Mesenchymal stem cell (in vitro differentiated cells and primary cell): Measurements from ENCODE around the gene RABGEF1.
"Not testable (repeated sequence)": the region's sequence is repeated elsewhere in the genome, so short reads cannot be mapped to it uniquely, and the experiment has no call there.

Experiments used
- DNase-seq: peaks from one replicate; pipeline ENCODE4 v3.0.0-alpha.2; 2013
- H2AFZ ChIP-seq: one replicate; pipeline ENCODE4 v1.6.1; 2013; ENCODE audit warnings: low read depth, mild to moderate bottlenecking, control low read depth, inconsistent platforms, low read length, moderate library complexity
- H2AK5ac ChIP-seq: 2 replicates; pipeline ENCODE4 v1.6.1; 2013; ENCODE audit warnings: low read length, moderate library complexity, mild to moderate bottlenecking, inconsistent platforms; ENCODE audit not compliant: severe bottlenecking
- H2BK120ac ChIP-seq: one replicate; pipeline ENCODE4 v1.6.1; 2013; ENCODE audit warnings: low read depth, mild to moderate bottlenecking, inconsistent platforms, low read length, moderate library complexity
- H2BK12ac ChIP-seq, 2 experiments: one replicate each; pipeline ENCODE4 v1.6.1; 2013; ENCODE audit warnings: inconsistent platforms in 2 of 2, low read length in 2 of 2, mild to moderate bottlenecking in 2 of 2, moderate library complexity in 2 of 2, control low read depth in 1 of 2
- H2BK15ac ChIP-seq: one replicate; pipeline ENCODE4 v1.6.1; 2013; ENCODE audit warnings: mild to moderate bottlenecking, low read depth, inconsistent platforms; ENCODE audit not compliant: poor library complexity, severe bottlenecking
- H2BK5ac ChIP-seq: 2 replicates; pipeline ENCODE4 v1.6.1; 2013; ENCODE audit warnings: low read depth, mild to moderate bottlenecking, low read length, control low read depth, inconsistent platforms; ENCODE audit not compliant: poor library complexity, severe bottlenecking
- H3K14ac ChIP-seq, 2 experiments: one replicate each; pipeline ENCODE4 v1.6.1; 2013; ENCODE audit warnings: inconsistent platforms in 2 of 2, low read length in 2 of 2, control low read depth in 1 of 2, mild to moderate bottlenecking in 1 of 2, moderate library complexity in 1 of 2
- H3K18ac ChIP-seq, 2 experiments: one replicate each; pipeline ENCODE4 v1.6.1; 2013; ENCODE audit warnings: inconsistent platforms in 2 of 2, low read length in 2 of 2, control low read depth in 1 of 2, low read depth in 1 of 2, mild to moderate bottlenecking in 1 of 2
- H3K23ac ChIP-seq, 2 experiments: one replicate each; pipeline ENCODE4 v1.6.1; 2013; ENCODE audit warnings: inconsistent platforms in 2 of 2, low read length in 2 of 2, mild to moderate bottlenecking in 2 of 2, moderate library complexity in 2 of 2, control low read depth in 1 of 2
- H3K27ac ChIP-seq: 2 replicates; pipeline ENCODE4 v1.5.1; 2013; ENCODE audit warnings: mild to moderate bottlenecking, moderate library complexity, low read length, control low read depth, inconsistent platforms; ENCODE audit not compliant: poor library complexity, severe bottlenecking
- H3K27me3 ChIP-seq, 2 experiments: 2 replicates each; pipeline versions ENCODE4 v1.6.1 to v1.7.0; 2013; ENCODE audit warnings: low read length in 2 of 2, mild to moderate bottlenecking in 2 of 2, moderate library complexity in 2 of 2, control low read depth in 1 of 2, inconsistent platforms in 1 of 2; ENCODE audit not compliant: control insufficient read depth in 1 of 2, insufficient read depth in 1 of 2
- H3K36me3 ChIP-seq, 2 experiments: 2 replicates each; pipeline versions ENCODE4 v1.6.1 to v1.7.0; 2013; ENCODE audit warnings: low read length in 2 of 2, control low read depth in 1 of 2, inconsistent platforms in 1 of 2, low read depth in 1 of 2, mild to moderate bottlenecking in 1 of 2; ENCODE audit not compliant: insufficient read depth in 2 of 2, control insufficient read depth in 1 of 2
- H3K4ac ChIP-seq, 2 experiments: one replicate each; pipeline ENCODE4 v1.6.1; 2013; ENCODE audit warnings: inconsistent platforms in 2 of 2, low read length in 2 of 2, mild to moderate bottlenecking in 2 of 2, moderate library complexity in 2 of 2, control low read depth in 1 of 2, low read depth in 1 of 2
- H3K4me1 ChIP-seq: 2 replicates; pipeline ENCODE4 v1.6.1; 2013; ENCODE audit warnings: low read depth, low read length, control low read depth; ENCODE audit not compliant: control insufficient read depth, insufficient read depth
- H3K4me2 ChIP-seq: 2 replicates; pipeline ENCODE4 v1.6.1; 2013; ENCODE audit warnings: low read length, mild to moderate bottlenecking, inconsistent platforms; ENCODE audit not compliant: poor library complexity, severe bottlenecking
- H3K4me3 ChIP-seq, 2 experiments: 2 replicates each; pipeline versions ENCODE4 v1.5.1 to v1.7.0; 2013; ENCODE audit warnings: low read length in 2 of 2, mild to moderate bottlenecking in 2 of 2, control low read depth in 1 of 2, low read depth in 1 of 2; ENCODE audit not compliant: insufficient read depth in 1 of 2
- H3K79me1 ChIP-seq: replicated peaks from 2 replicates; pipeline ENCODE4 v1.6.1; 2013; ENCODE audit warnings: mild to moderate bottlenecking, control low read depth, low read length, inconsistent platforms; ENCODE audit not compliant: poor library complexity, severe bottlenecking
- H3K9ac ChIP-seq: 2 replicates; pipeline ENCODE4 v1.7.0; 2013; ENCODE audit warnings: mild to moderate bottlenecking, low read length, moderate library complexity
- H3K9me3 ChIP-seq: 2 replicates; pipeline ENCODE4 v1.7.0; 2013; ENCODE audit warnings: mild to moderate bottlenecking, low read length; ENCODE audit not compliant: control insufficient read depth
- H4K8ac ChIP-seq: one replicate; pipeline ENCODE4 v1.6.1; 2013; ENCODE audit warnings: inconsistent platforms, mild to moderate bottlenecking, low read length, moderate library complexity
- H4K91ac ChIP-seq: one replicate; pipeline ENCODE4 v1.6.1; 2013; ENCODE audit warnings: mild to moderate bottlenecking, low read length, inconsistent platforms
- WGBS: methylation state at CpG from one replicate; pipeline ENCODE4 v1.1.7; 2013; ENCODE audit warnings: mixed read lengths; 5-methylcytosine and 5-hydroxymethylcytosine counted together

The RABGEF1 gene

GRCh38 chr7:66757939-66758338 lies 17.4 kb downstream of the RABGEF1 start:
- WGBS, result 71% methylated on average over 6 of the region's 6 CpGs
- Histone ChIP-seq H3K4ac (no peak overlapping the region), H3K18ac (no peak overlapping the region), H3K79me1 (peaks cover 19% of the 10 kb centered on the region), H2BK120ac (no peak overlapping the region), H3K23ac (no peak overlapping the region), H3K36me3 (peaks cover 6 to 45% of the 10 kb centered on the region in 2 experiments), H4K8ac (no peak overlapping the region), H3K14ac (no peak overlapping the region), H2AFZ (no peak overlapping the region), H2BK15ac (no peak overlapping the region), H2BK5ac (no peak overlapping the region), H4K91ac (no peak overlapping the region), H3K4me1 (no peaks in the 10 kb centered on the region), H3K27ac (no peak overlapping the region), H2AK5ac (no peak overlapping the region), H3K4me3 (peak overlapping the region in 1 of 2 experiments; percentile 56), H3K9me3 (no peaks in the 10 kb centered on the region), H3K9ac (peak overlapping the region; percentile 34), H3K27me3 (no peaks in the 10 kb centered on the region), H3K4me2 (no peak overlapping the region), H2BK12ac (no peak overlapping the region)
- DNase-seq, result no peak

GRCh38 chr7:66758950-66759628 lies 18.6 kb downstream of the RABGEF1 start:
- H3K27ac ChIP-seq, result no peak overlapping the region
- H3K23ac ChIP-seq, result no peak overlapping the region
- H3K79me1 ChIP-seq, result peaks cover 22% of the 10 kb centered on the region
- H3K4me1 ChIP-seq, result no peaks in the 10 kb centered on the region
- 90% methylated on average over 9 of the region's 9 CpGs for WGBS
- H4K8ac ChIP-seq, result no peak overlapping the region
- no peak overlapping the region for H3K4ac ChIP-seq
- no peak overlapping the region for H2AFZ ChIP-seq
- H3K18ac ChIP-seq, result no peak overlapping the region
- no peak overlapping the region for H4K91ac ChIP-seq
- no peak overlapping the region for H2AK5ac ChIP-seq
- no peak overlapping the region for H3K14ac ChIP-seq
- no peaks in the 10 kb centered on the region for H3K27me3 ChIP-seq
- peaks cover 6 to 46% of the 10 kb centered on the region in 2 experiments for H3K36me3 ChIP-seq
- H2BK120ac ChIP-seq, result no peak overlapping the region
- H2BK12ac ChIP-seq, result no peak overlapping the region
- H3K9ac ChIP-seq, result no peak overlapping the region
- no peak overlapping the region for H2BK15ac ChIP-seq
- no peak overlapping the region for H2BK5ac ChIP-seq
- H3K4me2 ChIP-seq, result no peak overlapping the region
- DNase-seq, result peak; percentile 53
- H3K4me3 ChIP-seq, result no peak overlapping the region
- no peaks in the 10 kb centered on the region for H3K9me3 ChIP-seq

- H3K27ac ChIP-seq, H2BK5ac ChIP-seq, H3K4me1 ChIP-seq, H3K27me3 ChIP-seq, H3K9ac ChIP-seq, H4K8ac ChIP-seq, H2BK120ac ChIP-seq, H3K23ac ChIP-seq, DNase-seq, H3K14ac ChIP-seq, H3K4me3 ChIP-seq, H2BK12ac ChIP-seq, H3K4ac ChIP-seq, H2AFZ ChIP-seq, H2AK5ac ChIP-seq, H3K9me3 ChIP-seq, H3K4me2 ChIP-seq, H4K91ac ChIP-seq, H3K18ac ChIP-seq, H2BK15ac ChIP-seq: not testable (repeated sequence)
- H3K79me1 ChIP-seq, result peaks cover 24% of the 10 kb centered on the region
- WGBS, result 100% methylated on average over 2 of the region's 3 CpGs
- H3K36me3 ChIP-seq, result peaks cover 6 to 38% of the 10 kb centered on the region in 2 experiments
Measured at GRCh38 chr7:66763183-66763582, 22.6 kb downstream of the RABGEF1 start.

- peaks cover 6 to 35% of the 10 kb centered on the region in 2 experiments for H3K36me3 ChIP-seq
- H3K79me1 ChIP-seq, result peaks cover 24% of the 10 kb centered on the region
- not testable (repeated sequence) for H4K8ac ChIP-seq, H2BK120ac ChIP-seq, H2BK12ac ChIP-seq, H3K18ac ChIP-seq, DNase-seq, H2AFZ ChIP-seq, H2BK15ac ChIP-seq, H4K91ac ChIP-seq, H3K4me1 ChIP-seq, H3K4me3 ChIP-seq, H2BK5ac ChIP-seq, H3K27ac ChIP-seq, H3K14ac ChIP-seq, H3K9me3 ChIP-seq, H3K4ac ChIP-seq, H3K4me2 ChIP-seq, H3K27me3 ChIP-seq, H3K23ac ChIP-seq, H2AK5ac ChIP-seq, H3K9ac ChIP-seq
- WGBS, result no CpG with 5 or more reads among the region's 3 CpGs
Measured at GRCh38 chr7:66763633-66764355, 23.3 kb downstream of the RABGEF1 start.
